OCI-LY7 (cell line): ENCODE measurements around the gene YAF2. TPM values are rescaled to one million over a fixed set of nuclear protein-coding genes. Genes with fewer than 3 reads are reported as not detected.

Experiments used
- BruUV-seq: library from RNA; stranded (reverse); fragments of 400-500 nt; replicated peaks from 2 replicates; lab custom pipeline; 2021; lab: Mats Ljungman, UMichigan
- CTCF ChIA-PET: fragments of 300-600 bp; sonication (Branson Sonifier 250); formaldehyde crosslinking; loops from one replicate; lab custom pipeline; 2022; ENCODE audit warnings: antibody characterized with exemption; ENCODE audit not compliant: unreplicated experiment; lab: Charles Lee
- POLR2A ChIA-PET: fragments of 300-600 bp; sonication (Branson Sonifier 250); formaldehyde crosslinking; loops from one replicate; lab custom pipeline; 2022; ENCODE audit warnings: antibody characterized with exemption; lab: Charles Lee
- DNase-seq: peaks from one replicate; pipeline ENCODE4 v3.0.0-alpha.2; 2015; ENCODE audit warnings: low spot score
- H2AFZ ChIP-seq: fragments of 200-600 bp; sonication (generic), shearing (Covaris generic); 2 replicates; pipeline ENCODE4 v1.6.1; 2014; ENCODE audit warnings: mild to moderate bottlenecking, antibody characterized with exemption, low read length, moderate library complexity
- H3K27ac ChIP-seq: fragments of 200-600 bp; sonication (generic); 2 replicates; pipeline ENCODE4 v1.5.1; 2014; ENCODE audit warnings: mixed run types, low read depth, mild to moderate bottlenecking, moderate library complexity, low read length, inconsistent platforms; ENCODE audit not compliant: poor library complexity, severe bottlenecking
- H3K36me3 ChIP-seq: fragments of 200-600 bp; sonication (generic); 2 replicates; pipeline ENCODE4 v1.6.1; 2014; ENCODE audit warnings: mild to moderate bottlenecking, antibody characterized with exemption, low read length, moderate library complexity, mixed read lengths; ENCODE audit not compliant: insufficient read depth
- H3K4me1 ChIP-seq: fragments of 200-600 bp; sonication (generic); 2 replicates; pipeline ENCODE4 v1.5.1; 2014; ENCODE audit warnings: mild to moderate bottlenecking, low read length; ENCODE audit not compliant: insufficient read depth, poor library complexity, severe bottlenecking
- H3K4me2 ChIP-seq: fragments of 200-600 bp; sonication (generic); 2 replicates; pipeline ENCODE4 v1.6.1; 2014; ENCODE audit warnings: mild to moderate bottlenecking, low read length
- H3K4me3 ChIP-seq: fragments of 200-600 bp; sonication (generic); 2 replicates; pipeline ENCODE4 v1.5.1; 2014; ENCODE audit warnings: mild to moderate bottlenecking, low read depth, low read length; ENCODE audit not compliant: poor library complexity, severe bottlenecking
- H3K79me2 ChIP-seq: fragments of 200-600 bp; sonication (generic); 2 replicates; pipeline ENCODE4 v1.6.1; 2016; ENCODE audit warnings: low read depth, mild to moderate bottlenecking, low read length, moderate library complexity, mixed read lengths; ENCODE audit not compliant: insufficient read depth
- H3K9me2 ChIP-seq: fragments of 200-600 bp; sonication (generic); 2 replicates; pipeline ENCODE4 v1.6.1; 2016; ENCODE audit warnings: mild to moderate bottlenecking, low read length, mixed read lengths; ENCODE audit not compliant: insufficient read depth
- H3K9me3 ChIP-seq: fragments of 200-600 bp; sonication (generic); 2 replicates; pipeline ENCODE4 v1.6.1; 2014; ENCODE audit warnings: mild to moderate bottlenecking, mixed run types, low read length, mixed read lengths
- H4K20me1 ChIP-seq: fragments of 200-600 bp; sonication (generic); 2 replicates; pipeline ENCODE4 v1.6.1; 2014; ENCODE audit warnings: mild to moderate bottlenecking, antibody characterized with exemption, low read length, moderate library complexity, mixed read lengths; ENCODE audit not compliant: insufficient read depth
- EZH2phosphoT487 ChIP-seq: fragments of 200-600 bp; sonication (generic); IDR thresholded peaks from 2 replicates; pipeline ENCODE4 v1.6.1; 2018; ENCODE audit warnings: low read depth, borderline replicate concordance, mild to moderate bottlenecking, mixed run types, antibody characterized with exemption, low read length, moderate library complexity, mixed read lengths
- intact Hi-C: fragments of 100-400 bp; cut with micrococcal nuclease; formaldehyde crosslinking; loops from one replicate; pipeline ENCODE4 v1.10.0; 2022; ENCODE audit not compliant: unreplicated experiment
- total RNA-seq, 2 experiments: library from RNA; depleted of rRNA in 1 of 2; stranded (reverse); fragments of >200 nt in 1 of 2; shearing (Covaris generic) in 1 of 2; gene quantifications; 2 replicates each; pipeline ENCODE4 v1.2.3, GENCODE V29; 2014 to 2022
- TF ChIP-seq, protein P1 (sequence below): fragments of 200-600 bp; sonication (generic); conservative IDR thresholded peaks from 2 replicates; pipeline ENCODE4 v1.5.1; 2014; ENCODE audit warnings: mild to moderate bottlenecking, antibody characterized with exemption, low read length, moderate library complexity, mixed read lengths

Gene YAF2
- total RNA-seq, 2 experiments from 2014 or later: 16.2 to 43.6 TPM

DNA sequence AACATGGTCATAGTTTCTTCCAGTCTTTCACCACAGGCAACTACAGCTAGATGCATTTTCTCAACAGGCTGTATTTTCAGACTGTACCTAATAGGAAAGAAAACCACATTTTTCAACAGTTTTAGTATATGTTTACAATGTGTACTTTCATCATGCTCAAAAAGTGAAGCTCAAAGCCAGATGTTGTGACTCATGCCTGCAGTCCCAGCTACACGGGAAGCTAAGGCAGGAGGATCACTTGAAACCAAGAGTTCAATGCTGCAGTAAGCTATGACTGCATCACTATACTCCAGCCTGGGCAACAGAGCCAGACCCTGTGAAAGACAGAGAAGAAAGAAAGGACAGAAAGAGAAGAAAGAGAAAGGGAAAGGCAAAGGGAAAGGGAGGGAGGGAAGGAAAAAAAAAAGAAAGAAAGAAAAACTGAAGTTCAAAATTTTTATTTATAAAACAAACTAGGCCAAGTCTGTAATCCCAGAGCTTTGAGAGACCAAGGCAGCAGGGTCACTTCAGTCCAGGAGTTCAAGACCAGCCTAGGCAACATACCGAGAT lies 118.9 kb downstream of the YAF2 start:
- H3K4me3 ChIP-seq: no peak overlapping the region
- TF ChIP-seq, protein P1, sequence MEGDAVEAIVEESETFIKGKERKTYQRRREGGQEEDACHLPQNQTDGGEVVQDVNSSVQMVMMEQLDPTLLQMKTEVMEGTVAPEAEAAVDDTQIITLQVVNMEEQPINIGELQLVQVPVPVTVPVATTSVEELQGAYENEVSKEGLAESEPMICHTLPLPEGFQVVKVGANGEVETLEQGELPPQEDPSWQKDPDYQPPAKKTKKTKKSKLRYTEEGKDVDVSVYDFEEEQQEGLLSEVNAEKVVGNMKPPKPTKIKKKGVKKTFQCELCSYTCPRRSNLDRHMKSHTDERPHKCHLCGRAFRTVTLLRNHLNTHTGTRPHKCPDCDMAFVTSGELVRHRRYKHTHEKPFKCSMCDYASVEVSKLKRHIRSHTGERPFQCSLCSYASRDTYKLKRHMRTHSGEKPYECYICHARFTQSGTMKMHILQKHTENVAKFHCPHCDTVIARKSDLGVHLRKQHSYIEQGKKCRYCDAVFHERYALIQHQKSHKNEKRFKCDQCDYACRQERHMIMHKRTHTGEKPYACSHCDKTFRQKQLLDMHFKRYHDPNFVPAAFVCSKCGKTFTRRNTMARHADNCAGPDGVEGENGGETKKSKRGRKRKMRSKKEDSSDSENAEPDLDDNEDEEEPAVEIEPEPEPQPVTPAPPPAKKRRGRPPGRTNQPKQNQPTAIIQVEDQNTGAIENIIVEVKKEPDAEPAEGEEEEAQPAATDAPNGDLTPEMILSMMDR: no peak
- no peak for TF ChIP-seq EZH2phosphoT487
- H3K36me3 ChIP-seq: peaks cover 20% of the 10 kb centered on the region
- H3K4me1 ChIP-seq: no peaks in the 10 kb centered on the region
- peaks cover 12% of the 10 kb centered on the region; the same call in 1 of the 2 replicates for H3K79me2 ChIP-seq
- CTCF ChIA-PET: no interaction called here
- H4K20me1 ChIP-seq: no peaks in the 10 kb centered on the region
- no peaks in the 10 kb centered on the region for H3K9me3 ChIP-seq
- intact Hi-C loops: no loop called here
- H3K9me2 ChIP-seq: no peaks in the 10 kb centered on the region
- H3K4me2 ChIP-seq: no peak overlapping the region
- BruUV-seq: no TSS peak
- POLR2A ChIA-PET: interaction anchor here (0.6 to 2.2 kb wide), 6 partner anchors 9 to 340 kb away, joined by 3 to 9 read pairs (median 3); no protein-coding TSS in a partner anchor
- H2AFZ ChIP-seq: no peak overlapping the region
- no peak overlapping the region for H3K27ac ChIP-seq
- no peak for DNase-seq

DNA sequence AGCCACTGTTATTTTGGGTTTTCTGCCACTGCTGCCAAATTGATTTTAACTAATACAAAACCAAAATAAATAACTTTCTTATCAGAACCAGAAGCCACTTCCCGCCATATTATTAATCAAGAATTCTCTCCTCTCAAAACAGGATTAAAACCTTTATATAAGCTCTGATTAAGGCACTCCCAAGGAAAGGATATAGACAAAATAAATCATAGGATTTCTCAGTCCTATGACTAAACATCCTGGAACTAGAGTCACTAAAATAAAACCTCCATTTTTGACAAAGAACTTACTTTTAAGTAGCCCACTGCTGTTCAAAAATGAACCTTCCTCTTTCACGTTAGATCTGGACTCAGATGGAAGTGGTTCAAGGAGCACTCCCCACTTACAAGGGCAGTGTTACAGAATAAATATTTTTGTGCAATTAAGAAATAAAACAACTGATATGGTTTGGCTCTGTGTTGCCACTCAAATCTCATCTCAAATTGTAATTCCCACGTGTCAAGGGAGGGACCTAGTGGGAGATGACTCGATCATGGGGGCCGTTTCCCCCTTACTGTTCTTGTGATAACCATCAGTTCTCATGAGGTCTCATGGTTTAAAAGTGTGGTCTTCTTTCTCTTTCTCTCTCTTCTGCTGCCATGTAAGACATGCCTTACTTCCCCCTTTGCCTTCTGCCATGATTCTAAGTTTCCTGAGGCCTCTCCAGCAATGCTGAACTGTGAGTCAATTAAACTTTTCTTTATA lies 119.7 kb downstream of the YAF2 start:
- Histone ChIP-seq H3K79me2 (peaks cover 4% of the 10 kb centered on the region; the same call in 1 of the 2 replicates), H3K9me2 (no peaks in the 10 kb centered on the region)
- CTCF ChIA-PET: no interaction called here

More for the DNA sequence above, 119.7 kb downstream of the YAF2 start:
- H3K9me3 ChIP-seq: no peaks in the 10 kb centered on the region
- intact Hi-C loops: no loop called here
- no peak for DNase-seq
- BruUV-seq: no TSS peak
- H3K4me3 ChIP-seq: no peak overlapping the region
- no peaks in the 10 kb centered on the region for H4K20me1 ChIP-seq
- H3K4me2 ChIP-seq: no peak overlapping the region
- H2AFZ ChIP-seq: no peak overlapping the region
- POLR2A ChIA-PET: interaction anchor here (0.6 to 2.2 kb wide), 2 partner anchors 14 to 69 kb away, joined by 3 to 9 read pairs; no protein-coding TSS in a partner anchor
- no peaks in the 10 kb centered on the region for H3K4me1 ChIP-seq
- peaks cover 20% of the 10 kb centered on the region for H3K36me3 ChIP-seq
- TF ChIP-seq, protein P1: no peak
- TF ChIP-seq EZH2phosphoT487: no peak
- no peak overlapping the region for H3K27ac ChIP-seq
